ENCODE results near the gene SRCAP.
A peak's percentile ranks its signal among the peaks of the same experiment; 100 is the strongest.

The SRCAP gene

GRCh38 chr16:30760001-30760559, 61.1 kb downstream of the SRCAP start:
- DNase-seq = no peak

GRCh38 chr16:30760577-30761426, 61.8 kb downstream of the SRCAP start:
- no peak for DNase-seq

- DNase-seq = no peak
Observed at GRCh38 chr16:30761427-30761927, 62.5 kb downstream of the SRCAP start.

GRCh38 chr16:30761928-30762902, 63.2 kb downstream of the SRCAP start, which contains the start of the genes CFAP119 and RNF40:
CFAP119 (minus strand) TSS chr16:30762062; CDS start chr16:30761748, 314 bp downstream.
RNF40 (plus strand) TSS chr16:30762322; CDS start chr16:30762546, 224 bp downstream.
- peak; percentile 96 for DNase-seq

- no peak for DNase-seq
Observed at GRCh38 chr16:30762991-30763725, 64.2 kb downstream of the SRCAP start.

GRCh38 chr16:30764086-30764485, 65.1 kb downstream of the SRCAP start:
- DNase-seq = no peak

GRCh38 chr16:30764816-30765465, 66.0 kb downstream of the SRCAP start:
- DNase-seq = no peak

- DNase-seq = no peak
Observed at GRCh38 chr16:30766206-30766932, 67.4 kb downstream of the SRCAP start.

GRCh38 chr16:30766933-30767284, 67.9 kb downstream of the SRCAP start:
- DNase-seq = no peak

GRCh38 chr16:30767767-30768465, 68.9 kb downstream of the SRCAP start:
- DNase-seq = no peak

- no peak for DNase-seq
Observed at GRCh38 chr16:30768583-30769181, 69.7 kb downstream of the SRCAP start.

GRCh38 chr16:30769379-30770089, 70.6 kb downstream of the SRCAP start:
- no peak for DNase-seq

- DNase-seq = no peak
Observed at GRCh38 chr16:30771726-30772125, 72.8 kb downstream of the SRCAP start.

GRCh38 chr16:30773826-30774225, 74.9 kb downstream of the SRCAP start:
- no peak for DNase-seq

GRCh38 chr16:30774367-30775130, 75.6 kb downstream of the SRCAP start:
- no peak for DNase-seq

GRCh38 chr16:30775131-30775391, 76.1 kb downstream of the SRCAP start:
- no peak for DNase-seq

GRCh38 chr16:30775392-30776188, 76.6 kb downstream of the SRCAP start:
- peak; percentile 25 for DNase-seq
